Natural killer cell treated with Interleukin-12 subunit alpha and Interleukin-12 subunit beta and Interleukin-15 and Interleukin-18, amount 100 ng/mL, for 72 hours (primary cell): ENCODE results near the gene MRPL19. TPM values are rescaled to one million over a fixed set of nuclear protein-coding genes. Genes with fewer than 3 reads are reported as not detected.
"Not testable (repeated sequence)": the region's sequence is repeated elsewhere in the genome, so short reads cannot be mapped to it uniquely, and the experiment has no call there.

ENCODE experiments used
- ATAC-seq, 2 donors: fragments of 150-1000 bp; cut with Tn5 transposase in 1 of 2; sonication (Bioruptor Pico), chemical (Tn5 transposase) in 1 of 2; 2 replicates each; pipeline ENCODE4 v1.10.0; 2021
- DNase-seq: peaks from one replicate; pipeline ENCODE4 v3.0.0; 2022; ENCODE audit warnings: low spot score
- H3K27ac Mint-ChIP-seq, 2 donors: 1 replicate in 1 of 2; 2 replicates in 1 of 2; pipeline ENCODE4 v1.8.0; 2022; ENCODE audit warnings: mixed read lengths in 2 of 2, mild to moderate bottlenecking in 1 of 2, moderate library complexity in 1 of 2
- H3K27me3 Mint-ChIP-seq, 2 donors: 1 replicate in 1 of 2; 2 replicates in 1 of 2; pipeline ENCODE4 v1.8.0; 2022; ENCODE audit warnings: mixed read lengths in 2 of 2
- H3K36me3 Mint-ChIP-seq: one replicate; pipeline ENCODE4 v1.8.0; 2022; ENCODE audit warnings: mixed read lengths
- H3K4me1 Mint-ChIP-seq, 2 donors: 1 replicate in 1 of 2; 2 replicates in 1 of 2; pipeline ENCODE4 v1.8.0; 2022; ENCODE audit warnings: low read depth in 2 of 2, mixed read lengths in 2 of 2, mild to moderate bottlenecking in 1 of 2
- H3K4me3 Mint-ChIP-seq: one replicate; pipeline ENCODE4 v1.8.0; 2022; ENCODE audit warnings: mixed read lengths
- H3K9me3 Mint-ChIP-seq: 2 replicates; pipeline ENCODE4 v1.8.0; 2022; ENCODE audit warnings: mixed read lengths
- total RNA-seq, 2 donors: library from RNA; stranded (reverse); gene quantifications; one replicate each; pipeline ENCODE4 v1.2.3, GENCODE V29; 2022

The MRPL19 gene
- total RNA-seq, 2 donors from 2014 or later = 39.1 to 62.5 TPM

- ATAC-seq (no peak), DNase-seq (no peak)
- H3K4me3 Mint-ChIP-seq = peak overlapping the region; percentile 46
- peaks cover 16 to 17% of the 10 kb centered on the region in 2 donors for H3K4me1 Mint-ChIP-seq
- peaks cover 25% of the 10 kb centered on the region for H3K36me3 Mint-ChIP-seq
- no peak overlapping the region for H3K27ac Mint-ChIP-seq
- H3K9me3 Mint-ChIP-seq = no peaks in the 10 kb centered on the region
- no peaks in the 10 kb centered on the region for H3K27me3 Mint-ChIP-seq
These were observed 61.3 kb downstream of the MRPL19 start for GRCh38 chr2:75707901-75708300.

DNA sequence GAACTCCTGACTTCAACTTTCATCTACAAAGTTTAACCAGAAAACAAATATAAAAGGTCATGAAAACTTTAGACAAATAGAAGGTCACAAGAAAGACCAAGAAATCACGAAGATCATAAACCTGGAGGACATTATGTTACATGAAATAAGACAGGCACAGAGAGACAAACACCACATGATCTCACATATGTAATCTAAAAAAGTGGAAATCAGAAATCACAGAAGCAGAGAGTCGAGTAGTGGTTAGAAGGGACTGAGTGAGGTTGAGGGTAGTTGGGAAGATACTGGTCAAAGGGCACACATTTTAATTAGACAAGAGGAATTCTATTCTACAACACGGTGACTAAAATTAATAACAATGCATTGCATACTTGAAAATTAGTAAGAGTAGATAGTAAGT lies 62.7 kb downstream of the MRPL19 start:
- H3K27ac Mint-ChIP-seq = peak overlapping the region; percentile 24 to 56
- H3K9me3 Mint-ChIP-seq = no peaks in the 10 kb centered on the region
- H3K27me3 Mint-ChIP-seq = no peaks in the 10 kb centered on the region
- DNase-seq (no peak), ATAC-seq (no peak)
- peak overlapping the region; percentile 85 for H3K4me3 Mint-ChIP-seq
- H3K36me3 Mint-ChIP-seq = peaks cover 15% of the 10 kb centered on the region
- H3K4me1 Mint-ChIP-seq = peaks cover 16 to 17% of the 10 kb centered on the region in 2 donors

GRCh38 chr2:75710220-75710576 lies 63.6 kb downstream of the MRPL19 start:
- Mint-ChIP-seq H3K27ac (peak overlapping the region; percentile 56 to 91), H3K4me1 (peaks cover 16 to 17% of the 10 kb centered on the region in 2 donors), H3K9me3 (no peaks in the 10 kb centered on the region), H3K27me3 (peaks cover 4 to 5% of the 10 kb centered on the region in 2 donors), H3K4me3 (peak overlapping the region; percentile 85), H3K36me3 (peaks cover 6% of the 10 kb centered on the region)
- DNase-seq (no peak), ATAC-seq (no peak)

- ATAC-seq = peak; percentile 95
- Mint-ChIP-seq H3K9me3 (no peaks in the 10 kb centered on the region), H3K36me3 (peaks cover 6% of the 10 kb centered on the region), H3K4me3 (peak within 1 kb of the TSS; percentile 85), H3K27me3 (peaks cover 7 to 8% of the 10 kb centered on the region in 2 donors), H3K27ac (peak within 1 kb of the TSS; percentile 56 to 91), H3K4me1 (peaks cover 16 to 17% of the 10 kb centered on the region in 2 donors)
- peak; percentile 91 for DNase-seq
These were observed 64.1 kb downstream of the MRPL19 start, which contains the start of gene GCFC2 for GRCh38 chr2:75710577-75711253. Gene GCFC2, minus strand, starts transcription at chr2:75710915. Its CDS starts 60 bp downstream, at chr2:75710855.

- DNase-seq, H3K4me3 Mint-ChIP-seq, H3K36me3 Mint-ChIP-seq, H3K27ac Mint-ChIP-seq, H3K9me3 Mint-ChIP-seq, H3K27me3 Mint-ChIP-seq, ATAC-seq: not testable (repeated sequence)
- H3K4me1 Mint-ChIP-seq = peaks cover 14 to 16% of the 10 kb centered on the region in 2 donors
These were observed 65.0 kb downstream of the MRPL19 start for GRCh38 chr2:75711590-75711989.

DNA sequence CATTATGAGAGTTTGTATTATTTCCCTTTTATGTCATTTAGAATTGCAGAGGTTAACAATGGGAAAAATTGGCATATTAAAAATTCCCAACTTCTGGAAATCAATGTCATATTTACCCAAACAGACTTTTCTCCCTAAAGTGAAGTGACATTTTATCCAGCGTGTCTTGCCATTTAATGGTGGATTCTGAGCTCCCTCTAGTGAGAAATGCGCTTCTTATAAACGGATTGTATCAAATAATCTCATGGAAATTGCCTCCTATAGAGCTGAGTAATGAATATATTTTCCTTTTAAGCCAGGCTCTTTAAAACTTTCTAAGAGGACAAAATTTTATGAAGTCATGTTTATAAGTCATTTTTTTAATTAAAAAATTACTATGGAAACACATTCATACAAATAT lies 69.8 kb downstream of the MRPL19 start:
- H3K4me3 Mint-ChIP-seq = no peak overlapping the region
- no peaks in the 10 kb centered on the region for H3K4me1 Mint-ChIP-seq
- DNase-seq (no peak), ATAC-seq (no peak)
- no peaks in the 10 kb centered on the region for H3K9me3 Mint-ChIP-seq
- no peaks in the 10 kb centered on the region for H3K36me3 Mint-ChIP-seq
- H3K27me3 Mint-ChIP-seq = peaks cover 14 to 16% of the 10 kb centered on the region in 2 donors
- no peak overlapping the region for H3K27ac Mint-ChIP-seq

DNA sequence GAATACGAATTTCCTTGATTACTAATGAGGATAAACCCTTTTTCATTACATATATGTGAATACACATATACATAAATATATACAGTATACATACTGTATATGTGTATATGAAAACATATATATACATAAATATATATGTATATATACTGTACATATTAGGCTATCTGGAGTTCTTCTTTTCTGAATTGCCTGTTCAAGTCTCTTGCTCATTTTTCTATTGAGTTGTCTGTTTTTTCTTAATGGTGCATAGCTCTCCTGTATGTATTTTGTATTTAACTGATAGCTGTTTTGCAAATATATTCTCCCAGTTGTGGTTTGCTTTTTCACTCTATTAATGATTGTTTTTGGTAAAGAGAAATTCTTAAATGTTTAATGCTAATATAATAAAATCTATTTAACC lies 73.0 kb downstream of the MRPL19 start:
- Mint-ChIP-seq H3K36me3 (no peaks in the 10 kb centered on the region), H3K4me3 (no peak overlapping the region), H3K4me1 (no peaks in the 10 kb centered on the region), H3K9me3 (no peaks in the 10 kb centered on the region), H3K27ac (no peak overlapping the region), H3K27me3 (peaks cover 14 to 30% of the 10 kb centered on the region in 2 donors)
- no peak for ATAC-seq
- DNase-seq = no peak

- Mint-ChIP-seq H3K36me3 (no peaks in the 10 kb centered on the region), H3K4me3 (no peak overlapping the region), H3K9me3 (no peaks in the 10 kb centered on the region), H3K27me3 (peaks cover 7 to 23% of the 10 kb centered on the region in 2 donors), H3K4me1 (no peaks in the 10 kb centered on the region), H3K27ac (no peak overlapping the region)
- no peak for DNase-seq
- no peak for ATAC-seq
These were observed 73.9 kb downstream of the MRPL19 start for GRCh38 chr2:75720525-75720924.

DNA sequence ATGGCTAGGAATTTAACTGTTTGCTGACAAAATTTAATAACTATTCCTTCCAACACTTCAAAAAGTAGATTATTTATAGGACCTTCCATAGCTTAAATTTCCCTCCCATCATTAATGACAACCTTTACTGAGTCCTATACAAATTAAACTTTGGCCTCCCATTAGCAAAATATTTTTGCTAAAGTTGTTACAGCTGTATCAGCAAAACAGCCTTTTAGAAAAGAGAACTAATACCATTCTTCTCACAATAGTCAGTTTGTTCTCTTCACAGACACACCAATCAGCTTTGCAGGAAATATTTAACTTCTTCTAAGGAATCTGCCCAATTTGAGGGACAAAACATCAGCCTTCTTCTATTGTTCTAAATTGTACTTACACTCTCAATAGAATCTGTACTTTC lies 76.1 kb downstream of the MRPL19 start:
- Mint-ChIP-seq H3K27me3 (peaks cover 12 to 30% of the 10 kb centered on the region in 2 donors), H3K4me1 (no peaks in the 10 kb centered on the region)

GRCh38 chr2:75728614-75729419 lies 82.2 kb downstream of the MRPL19 start:
- no peak overlapping the region for H3K27ac Mint-ChIP-seq
- peaks cover 20 to 24% of the 10 kb centered on the region in 2 donors for H3K27me3 Mint-ChIP-seq
- DNase-seq (no peak), ATAC-seq (no peak)
- no peaks in the 10 kb centered on the region for H3K36me3 Mint-ChIP-seq
- H3K4me3 Mint-ChIP-seq = no peak overlapping the region
- no peaks in the 10 kb centered on the region for H3K9me3 Mint-ChIP-seq
- H3K4me1 Mint-ChIP-seq = no peaks in the 10 kb centered on the region

More for the DNA sequence above, 76.1 kb downstream of the MRPL19 start:
- Mint-ChIP-seq H3K4me3 (no peak overlapping the region), H3K27ac (no peak overlapping the region), H3K36me3 (no peaks in the 10 kb centered on the region), H3K9me3 (no peaks in the 10 kb centered on the region)
- DNase-seq (no peak), ATAC-seq (no peak)

- Mint-ChIP-seq H3K9me3 (no peaks in the 10 kb centered on the region), H3K4me3 (no peak overlapping the region), H3K27ac (no peak overlapping the region), H3K4me1 (no peaks in the 10 kb centered on the region), H3K36me3 (no peaks in the 10 kb centered on the region), H3K27me3 (peaks cover 20 to 26% of the 10 kb centered on the region in 2 donors)
- DNase-seq = no peak
- no peak for ATAC-seq
These were observed 83.3 kb downstream of the MRPL19 start for GRCh38 chr2:75729861-75730260.

DNA sequence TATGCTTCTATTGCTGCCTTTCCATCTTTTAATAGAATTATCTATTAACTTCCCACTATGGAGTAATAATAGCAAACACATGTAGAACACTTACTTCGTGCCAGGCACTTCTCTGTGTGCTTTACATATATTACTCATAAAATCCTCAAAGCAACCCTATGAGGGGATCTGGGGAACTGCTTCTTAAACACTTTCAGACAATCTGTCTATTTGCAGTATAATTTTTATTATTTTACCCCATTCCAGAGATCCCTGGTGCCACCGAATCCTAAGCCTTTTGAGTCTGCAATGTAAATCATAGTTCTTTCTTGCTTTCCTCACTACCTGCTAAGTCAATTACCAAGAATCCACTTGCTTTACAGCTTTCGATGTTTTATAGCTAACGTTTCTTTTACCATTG lies 89.7 kb downstream of the MRPL19 start:
- Mint-ChIP-seq H3K4me3 (no peak overlapping the region), H3K4me1 (peaks cover 0 to 2% of the 10 kb centered on the region in 2 donors), H3K36me3 (no peaks in the 10 kb centered on the region), H3K27ac (no peak overlapping the region), H3K9me3 (no peaks in the 10 kb centered on the region), H3K27me3 (peaks cover 17 to 24% of the 10 kb centered on the region in 2 donors)
- ATAC-seq = no peak
- no peak for DNase-seq

- H3K27ac Mint-ChIP-seq = no peak overlapping the region
- H3K36me3 Mint-ChIP-seq = peaks cover 2% of the 10 kb centered on the region
- peaks cover 0 to 2% of the 10 kb centered on the region in 2 donors for H3K4me1 Mint-ChIP-seq
- ATAC-seq (no peak), DNase-seq (no peak)
- peaks cover 21 to 24% of the 10 kb centered on the region in 2 donors for H3K27me3 Mint-ChIP-seq
- peaks cover 5% of the 10 kb centered on the region for H3K9me3 Mint-ChIP-seq
- no peak overlapping the region for H3K4me3 Mint-ChIP-seq
These were observed 91.4 kb downstream of the MRPL19 start for GRCh38 chr2:75737961-75738360.
